NOMO-1 (cell line): ENCODE measurements around the gene DLGAP1.
"Not testable (repeated sequence)": the region's sequence is repeated elsewhere in the genome, so short reads cannot be mapped to it uniquely, and the experiment has no call there.

Experiments
- DNase-seq, 2 experiments: peaks; one replicate each; lab custom pipeline; 2025; ENCODE audit not compliant: unreplicated experiment in 2 of 2; lab: John Stamatoyannopoulos, UW

DLGAP1 gene

GRCh38 chr18:4391859-4392258 is 63.2 kb downstream of the DLGAP1 start:
- DNase-seq = peak; percentile 1 to 45

GRCh38 chr18:4385876-4386275 is 69.2 kb downstream of the DLGAP1 start:
- no peak for DNase-seq

GRCh38 chr18:4384932-4385331 is 70.2 kb downstream of the DLGAP1 start:
- DNase-seq = no peak

GRCh38 chr18:4374564-4374963 is 80.5 kb downstream of the DLGAP1 start:
- DNase-seq = no peak

GRCh38 chr18:4369705-4370104 is 85.4 kb downstream of the DLGAP1 start:
- DNase-seq = no peak

- DNase-seq = no peak
Observed at GRCh38 chr18:4360221-4360715, 94.8 kb downstream of the DLGAP1 start.

- no peak for DNase-seq
Observed at GRCh38 chr18:4358618-4359017, 96.5 kb downstream of the DLGAP1 start.

- DNase-seq = no peak
Observed at GRCh38 chr18:4357579-4357978, 97.5 kb downstream of the DLGAP1 start.

- DNase-seq = no peak
Observed at GRCh38 chr18:4356929-4357328, 98.2 kb downstream of the DLGAP1 start.

- no peak for DNase-seq
Observed at GRCh38 chr18:4353853-4354418, 101.2 kb downstream of the DLGAP1 start.

- no peak for DNase-seq
Observed at GRCh38 chr18:4352746-4353551, 102.2 kb downstream of the DLGAP1 start.

- DNase-seq = no peak
Observed at GRCh38 chr18:4351005-4351404, 104.1 kb downstream of the DLGAP1 start.

GRCh38 chr18:4335386-4335785 is 119.7 kb downstream of the DLGAP1 start:
- no peak for DNase-seq

GRCh38 chr18:4333043-4333442 is 122.1 kb downstream of the DLGAP1 start:
- no peak for DNase-seq

- DNase-seq = no peak
Observed at GRCh38 chr18:4319738-4320677, 135.1 kb downstream of the DLGAP1 start.

- DNase-seq = no peak
Observed at GRCh38 chr18:4318311-4318710, 136.8 kb downstream of the DLGAP1 start.

- not testable (repeated sequence) for DNase-seq
Observed at GRCh38 chr18:4311945-4312344, 143.2 kb downstream of the DLGAP1 start.

- DNase-seq = no peak
Observed at GRCh38 chr18:4311136-4311535, 144.0 kb downstream of the DLGAP1 start.

GRCh38 chr18:4309227-4309626 is 145.9 kb downstream of the DLGAP1 start:
- DNase-seq = no peak

GRCh38 chr18:4308576-4308975 is 146.5 kb downstream of the DLGAP1 start:
- DNase-seq = no peak

GRCh38 chr18:4299395-4299794 is 155.7 kb downstream of the DLGAP1 start:
- DNase-seq = no peak
